Fibroblast of skin of right quadriceps (primary cell): ENCODE data around the gene MCTP2.

Experiments
- DNase-seq: peaks from one replicate; pipeline ENCODE4 v3.0.0-alpha.2; 2013

The MCTP2 gene

GRCh38 chr15:94230883-94231722 is at the start of gene MCTP2:
TSS of gene MCTP2 (plus strand) at chr15:94231561. CDS start at chr15:94298266, 66,705 bp downstream.
- DNase-seq: peak; percentile 80

GRCh38 chr15:94182883-94183282 is 48.5 kb upstream of the MCTP2 start:
- DNase-seq: no peak

GRCh38 chr15:94185547-94186236 is 45.7 kb upstream of the MCTP2 start:
- no peak for DNase-seq

GRCh38 chr15:94186770-94187331 is 44.5 kb upstream of the MCTP2 start:
- DNase-seq: no peak

- DNase-seq: no peak
These were observed 37.5 kb upstream of the MCTP2 start for GRCh38 chr15:94193906-94194305.

GRCh38 chr15:94196531-94196930 is 34.8 kb upstream of the MCTP2 start:
- peak; percentile 49 for DNase-seq

GRCh38 chr15:94198633-94199032 is 32.7 kb upstream of the MCTP2 start:
- no peak for DNase-seq

GRCh38 chr15:94199725-94200124 is 31.6 kb upstream of the MCTP2 start:
- no peak for DNase-seq

GRCh38 chr15:94203306-94203705 is 28.1 kb upstream of the MCTP2 start:
- no peak for DNase-seq

- peak; percentile 96 for DNase-seq
These were observed 26.0 kb upstream of the MCTP2 start for GRCh38 chr15:94205366-94205765.

- peak; percentile 98 for DNase-seq
These were observed 24.7 kb upstream of the MCTP2 start for GRCh38 chr15:94206463-94207167.

GRCh38 chr15:94212291-94212690 is 19.1 kb upstream of the MCTP2 start:
- DNase-seq: no peak

GRCh38 chr15:94225616-94226015 is 5.7 kb upstream of the MCTP2 start:
- peak; percentile 76 for DNase-seq

- DNase-seq: no peak
These were observed 2.8 kb upstream of the MCTP2 start for GRCh38 chr15:94228611-94229010.

GRCh38 chr15:94229591-94230369 is 1.6 kb upstream of the MCTP2 start:
- DNase-seq: no peak

- DNase-seq: peak; percentile 18
These were observed 904 bp upstream of the MCTP2 start for GRCh38 chr15:94230431-94230882.

GRCh38 chr15:94231723-94232468 is 535 bp downstream of the MCTP2 start:
- DNase-seq: no peak

- DNase-seq: no peak
These were observed 2.1 kb downstream of the MCTP2 start for GRCh38 chr15:94233441-94233840.

- peak; percentile 59 for DNase-seq
These were observed 2.9 kb downstream of the MCTP2 start for GRCh38 chr15:94234300-94234699.

- no peak for DNase-seq
These were observed 3.7 kb downstream of the MCTP2 start for GRCh38 chr15:94235041-94235440.

GRCh38 chr15:94235646-94236045 is 4.3 kb downstream of the MCTP2 start:
- DNase-seq: no peak

- no peak for DNase-seq
These were observed 5.2 kb downstream of the MCTP2 start for GRCh38 chr15:94236608-94237007.
